NCI-H526 (cell line): ENCODE measurements around the gene QRSL1.
A peak's percentile ranks its signal among the peaks of the same experiment; 100 is the strongest.
"Not testable (repeated sequence)": the region's sequence is repeated elsewhere in the genome, so short reads cannot be mapped to it uniquely, and the experiment has no call there.

Experiments
- DNase-seq, 2 experiments: peaks; one replicate each; lab custom pipeline; 2025; lab: John Stamatoyannopoulos, UW

QRSL1 gene

DNA sequence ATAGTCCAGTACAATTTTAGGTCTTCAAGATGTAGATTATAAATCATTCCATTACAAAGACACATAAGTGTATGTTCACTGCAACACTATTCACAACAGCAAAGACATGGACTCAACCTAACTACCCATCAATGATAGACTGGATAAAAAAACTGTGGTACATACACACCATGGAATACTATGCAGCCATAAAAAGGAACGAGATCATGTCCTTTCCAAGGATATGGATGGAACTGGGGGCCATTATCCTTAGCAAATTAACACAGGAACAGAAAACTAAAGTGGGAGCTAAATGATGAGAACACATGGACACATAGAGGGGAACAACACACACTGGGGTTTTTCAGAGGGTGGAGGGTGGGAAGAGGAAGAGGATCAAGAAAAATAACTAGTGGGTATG is 6.3 kb upstream of the QRSL1 start:
- no peak for DNase-seq

- DNase-seq = peak in 1 of 2 experiments; percentile 20
Observed at GRCh38 chr6:106626485-106626884, 2.9 kb upstream of the QRSL1 start.

DNA sequence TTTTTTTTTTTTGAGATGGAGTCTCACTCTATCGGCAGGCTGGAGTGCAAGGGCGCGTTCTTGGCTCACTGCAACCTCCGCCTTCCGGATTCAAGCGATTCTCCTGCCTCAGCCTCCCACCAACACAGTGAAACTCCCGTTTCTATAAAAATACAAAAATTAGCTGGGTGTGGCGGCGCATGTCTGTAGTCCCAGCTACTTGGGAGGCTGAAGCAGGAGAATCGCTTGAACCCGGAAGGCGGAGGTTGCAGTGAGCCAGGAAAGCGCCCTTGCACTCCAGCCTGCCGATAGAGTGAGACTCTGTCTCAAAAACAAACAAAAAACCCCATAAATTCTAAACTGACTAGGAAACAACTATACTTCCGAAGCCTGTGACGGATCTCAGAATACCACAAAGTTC is 1.6 kb upstream of the QRSL1 start:
- DNase-seq = not testable (repeated sequence)

- DNase-seq = peak in 1 of 2 experiments; percentile 33
Observed at GRCh38 chr6:106628658-106629102, 698 bp upstream of the QRSL1 start.

DNA sequence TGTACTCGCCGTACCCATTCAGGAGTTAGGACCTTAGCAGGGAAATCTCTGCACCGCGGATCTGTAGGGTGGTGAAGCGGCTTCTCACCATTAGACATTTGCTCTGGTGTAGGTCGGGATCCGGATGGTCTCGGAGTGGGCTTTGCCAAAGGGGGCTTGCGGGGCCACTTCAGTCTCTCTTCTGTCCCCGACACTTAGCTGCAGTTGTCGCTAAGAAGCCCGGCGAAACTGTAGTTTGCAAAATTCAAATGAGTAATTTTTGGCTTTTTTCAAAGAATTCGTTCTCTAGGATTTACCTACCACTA is 433 bp downstream of the QRSL1 start:
- no peak for DNase-seq

GRCh38 chr6:106630366-106630765 is 988 bp downstream of the QRSL1 start:
- DNase-seq = peak in 1 of 2 experiments; percentile 9

- no peak for DNase-seq
Observed at GRCh38 chr6:106631346-106631745, 2.0 kb downstream of the QRSL1 start.

DNA sequence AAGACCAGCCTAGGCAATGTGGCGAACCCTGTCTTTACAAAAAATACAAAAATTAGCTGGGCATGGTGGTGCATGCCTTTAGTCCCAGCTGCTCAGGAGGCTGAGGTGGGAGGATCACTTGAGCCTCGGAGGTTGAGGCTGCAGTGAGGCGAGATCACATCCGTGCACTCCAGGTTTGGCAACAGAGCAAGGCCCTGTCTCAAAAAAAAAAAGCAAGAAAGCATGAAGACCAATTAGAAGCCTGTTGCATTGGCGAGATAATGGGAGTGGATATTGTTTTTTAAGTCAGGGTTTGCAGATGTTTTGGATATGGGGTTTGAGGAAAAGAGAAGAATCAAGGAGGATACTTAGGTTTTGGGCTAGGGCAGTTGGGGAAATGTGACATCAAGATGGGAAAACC is 5.2 kb downstream of the QRSL1 start:
- DNase-seq = no peak

DNA sequence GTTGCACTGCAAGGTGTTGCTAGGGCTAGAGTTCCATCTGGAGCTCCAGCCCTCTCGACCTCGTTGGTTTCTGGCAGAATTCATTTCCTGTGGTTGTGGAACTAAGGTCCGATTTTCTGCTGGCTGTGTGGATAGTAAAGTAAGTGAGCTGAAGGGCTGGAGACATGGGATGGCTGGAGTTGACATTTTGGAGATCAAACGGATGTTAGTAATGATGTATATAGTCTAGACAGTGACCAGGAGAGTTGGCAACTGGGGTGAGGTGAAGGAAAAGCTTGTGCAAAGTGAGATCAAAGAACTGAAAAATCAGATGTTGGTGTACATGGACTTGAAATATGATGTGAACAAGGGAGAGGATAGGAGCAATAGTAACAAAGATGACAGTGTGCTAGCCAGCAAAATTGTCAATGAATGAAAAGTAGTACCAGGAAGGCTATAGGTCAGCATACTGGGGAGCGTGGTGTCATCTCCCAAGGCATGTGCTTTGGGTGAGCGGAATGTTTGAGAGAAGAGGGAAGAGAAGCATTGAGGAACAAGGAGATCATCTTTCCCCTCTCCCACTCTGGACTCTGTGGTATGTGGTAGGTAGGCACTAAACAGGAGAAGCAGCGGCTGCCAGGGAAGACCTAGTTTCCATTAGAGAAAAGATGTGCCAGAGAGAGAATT is 7.8 kb downstream of the QRSL1 start:
- no peak for DNase-seq

DNA sequence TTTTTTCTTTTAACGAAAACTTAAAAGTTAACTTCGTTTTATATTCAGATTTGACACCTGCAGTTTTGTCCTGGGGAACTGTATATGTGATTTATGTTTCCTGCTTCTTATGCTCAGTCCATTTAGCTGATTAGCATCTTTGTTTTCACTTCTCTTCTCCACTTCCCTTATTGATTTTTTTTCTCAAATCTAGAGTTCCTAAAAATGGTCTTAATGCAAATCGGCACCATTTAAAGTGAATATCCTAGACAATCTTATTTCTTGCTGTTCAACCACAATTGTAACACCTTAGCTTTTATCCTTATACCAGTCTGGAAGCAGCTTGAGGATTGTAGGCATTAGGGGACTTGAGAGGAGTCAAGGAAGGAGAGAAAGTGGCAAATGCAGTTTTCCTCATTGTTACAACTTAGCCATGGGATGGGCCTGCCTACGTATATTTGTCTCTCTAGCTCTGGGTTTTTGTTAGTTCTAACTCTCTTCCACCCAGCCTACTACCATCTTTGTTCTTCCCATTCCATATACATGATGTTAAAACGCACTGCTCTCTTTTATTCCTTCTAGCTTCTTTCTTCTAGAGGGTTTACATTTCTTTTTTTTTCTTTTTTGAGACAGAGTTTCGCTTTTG is 8.5 kb downstream of the QRSL1 start:
- DNase-seq = no peak

- no peak for DNase-seq
Observed at GRCh38 chr6:106639812-106640211, 10.4 kb downstream of the QRSL1 start.

DNA sequence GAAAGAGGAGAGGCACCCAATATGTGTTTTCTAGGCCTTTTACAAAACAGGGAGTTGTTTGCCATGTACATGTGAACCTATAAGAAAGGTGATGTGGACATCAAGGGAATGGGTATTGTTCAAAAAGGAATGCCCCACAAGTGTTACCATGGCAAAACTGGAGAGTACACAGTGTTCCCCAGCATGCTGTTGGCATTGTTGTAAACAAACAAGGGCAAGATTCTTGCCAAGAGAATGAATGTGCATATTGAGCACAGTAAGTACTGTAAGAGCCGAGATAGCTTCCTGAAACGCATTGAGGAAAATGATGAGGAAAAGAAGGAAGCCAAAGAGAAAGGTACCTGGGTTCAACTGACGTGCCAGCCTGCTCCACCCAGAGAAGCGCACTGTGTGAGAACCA is 13.1 kb downstream of the QRSL1 start:
- DNase-seq = no peak

- no peak for DNase-seq
Observed at GRCh38 chr6:106643061-106643460, 13.7 kb downstream of the QRSL1 start.

GRCh38 chr6:106648651-106649308 is 19.4 kb downstream of the QRSL1 start:
- DNase-seq = no peak

- no peak for DNase-seq
Observed at GRCh38 chr6:106658469-106658868, 29.1 kb downstream of the QRSL1 start.

GRCh38 chr6:106659859-106660258 is 30.5 kb downstream of the QRSL1 start:
- no peak for DNase-seq

GRCh38 chr6:106662458-106662857 is 33.1 kb downstream of the QRSL1 start:
- no peak for DNase-seq

- peak; percentile 2 to 42 for DNase-seq
Observed at GRCh38 chr6:106666282-106667021, 37.1 kb downstream of the QRSL1 start.

DNA sequence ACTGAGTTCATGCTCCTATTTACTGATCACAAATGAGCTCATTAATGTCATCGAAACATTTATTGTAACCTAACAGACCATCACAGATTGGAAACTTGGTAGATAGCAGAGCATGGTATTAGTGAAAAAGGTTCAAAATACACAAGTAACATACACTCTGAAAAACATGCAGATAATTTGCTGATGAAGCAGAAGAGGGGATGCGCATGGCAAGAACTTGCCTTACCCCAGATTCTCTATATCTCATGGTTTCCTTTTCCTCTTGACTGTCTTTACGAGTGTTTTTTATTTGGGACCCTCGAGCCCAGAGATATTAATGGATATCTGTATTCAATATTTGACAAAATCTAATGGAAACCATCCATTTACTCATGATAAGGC is 37.6 kb downstream of the QRSL1 start:
- no peak for DNase-seq

- DNase-seq = no peak
Observed at GRCh38 chr6:106670236-106670635, 40.9 kb downstream of the QRSL1 start.

- DNase-seq = no peak
Observed at GRCh38 chr6:106671651-106672050, 42.3 kb downstream of the QRSL1 start.

DNA sequence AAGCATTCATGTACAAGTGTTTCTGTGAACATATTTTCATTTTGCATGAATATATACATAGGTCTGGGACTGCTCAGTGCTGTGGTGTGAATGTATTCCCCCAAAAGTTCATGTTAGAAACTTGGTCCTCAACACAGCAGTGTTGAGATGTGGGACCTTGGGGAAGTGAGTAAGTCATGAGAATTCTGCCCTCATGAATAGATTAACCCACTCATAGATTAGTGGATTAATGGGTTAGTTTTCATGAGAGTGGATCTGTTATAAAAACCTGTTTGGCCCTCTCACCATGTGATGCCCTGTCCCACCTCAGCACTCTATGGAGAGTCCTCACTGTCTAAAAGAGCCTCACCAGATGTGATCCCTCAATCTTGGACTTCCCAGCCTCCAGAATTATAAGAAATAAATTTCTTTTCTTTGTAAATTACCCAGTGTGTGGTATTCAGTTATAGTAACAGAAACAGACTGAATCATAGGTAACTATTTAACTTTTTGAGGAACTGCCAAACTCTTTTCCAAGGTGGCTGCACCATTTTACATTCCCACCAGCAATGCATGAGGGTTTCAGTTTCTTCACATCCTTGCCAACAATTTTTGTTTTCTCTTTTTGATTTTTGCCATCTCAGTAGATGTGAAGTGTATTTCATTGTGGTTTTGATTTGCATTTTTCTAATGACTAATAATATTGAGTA is 45.3 kb downstream of the QRSL1 start:
- DNase-seq = no peak
